Muscle of arm (tissue), 12 donors: ENCODE data around the gene FOXA2. TPM values are rescaled to one million over a fixed set of nuclear protein-coding genes. Genes with fewer than 3 reads are reported as not detected.

Experiments used
- DNase-seq: peaks from one replicate; pipeline ENCODE4 v3.0.0-alpha.2; 2013
- polyA plus RNA-seq, 12 donors: library from polyadenylated mRNA; unstranded; fragments of 120-200 nt; gene quantifications; one replicate each; pipeline ENCODE4 v1.2.1, GENCODE V29; 2013; ENCODE audit not compliant: insufficient read length in 12 of 12

FOXA2 gene
- polyA plus RNA-seq, 12 donors: not detected

DNA sequence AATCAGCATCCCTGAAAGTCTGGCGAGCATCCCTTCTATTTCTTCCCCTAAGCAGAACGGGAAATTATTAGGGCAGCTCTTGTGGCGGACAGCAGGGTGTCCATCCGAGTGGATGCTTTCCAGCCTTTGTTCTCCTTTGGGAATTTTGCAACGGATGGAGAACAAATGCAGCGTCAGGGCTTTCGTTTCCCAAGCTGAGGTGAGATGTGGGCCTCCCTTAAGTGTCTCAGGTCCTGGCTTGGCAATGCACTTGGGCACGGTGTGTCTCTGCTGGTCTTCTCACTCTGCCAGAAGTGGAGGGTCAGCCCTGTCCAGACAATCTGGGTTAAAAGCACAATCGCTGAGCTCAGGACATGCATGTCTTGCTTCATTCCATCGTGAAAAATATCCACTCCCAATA is 43.5 kb downstream of the FOXA2 start:
- no peak for DNase-seq

DNA sequence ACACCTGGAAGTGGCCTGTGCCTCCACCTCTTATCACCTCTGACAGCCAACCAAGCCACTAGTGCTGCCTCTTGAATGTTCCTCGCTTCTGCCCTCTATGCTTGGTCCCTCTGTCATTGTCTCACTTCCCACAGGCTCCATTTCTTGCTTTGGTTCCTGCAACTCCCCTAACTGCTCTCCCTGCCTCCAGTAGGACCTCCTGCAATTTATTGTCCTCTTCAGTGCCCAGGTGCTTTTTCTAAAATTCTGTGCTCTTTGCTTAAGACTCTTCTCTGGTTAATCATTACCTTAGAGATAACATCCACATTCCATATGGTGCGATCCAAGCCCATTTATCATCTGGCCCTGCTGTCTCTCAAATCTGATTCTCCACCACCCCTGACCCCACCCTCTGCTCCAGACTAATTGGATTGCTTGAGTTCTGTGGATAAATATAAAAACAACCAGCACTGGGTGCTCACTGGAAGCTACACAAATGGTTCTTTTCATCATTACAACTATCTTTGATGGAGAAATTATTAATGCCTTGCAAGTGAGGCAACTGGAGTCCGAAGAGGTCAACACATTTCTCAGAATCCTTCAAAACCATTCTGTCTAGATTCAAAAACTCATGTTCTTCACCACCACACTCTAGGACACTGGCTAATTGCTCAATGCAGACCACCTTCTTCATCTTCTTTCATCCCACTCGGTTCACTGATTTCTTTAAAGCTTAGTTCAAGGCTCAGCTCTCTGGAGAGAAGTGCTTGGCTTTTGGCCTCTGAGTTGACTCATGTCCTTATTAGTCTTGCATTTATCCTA is 47.2 kb downstream of the FOXA2 start:
- DNase-seq: no peak

DNA sequence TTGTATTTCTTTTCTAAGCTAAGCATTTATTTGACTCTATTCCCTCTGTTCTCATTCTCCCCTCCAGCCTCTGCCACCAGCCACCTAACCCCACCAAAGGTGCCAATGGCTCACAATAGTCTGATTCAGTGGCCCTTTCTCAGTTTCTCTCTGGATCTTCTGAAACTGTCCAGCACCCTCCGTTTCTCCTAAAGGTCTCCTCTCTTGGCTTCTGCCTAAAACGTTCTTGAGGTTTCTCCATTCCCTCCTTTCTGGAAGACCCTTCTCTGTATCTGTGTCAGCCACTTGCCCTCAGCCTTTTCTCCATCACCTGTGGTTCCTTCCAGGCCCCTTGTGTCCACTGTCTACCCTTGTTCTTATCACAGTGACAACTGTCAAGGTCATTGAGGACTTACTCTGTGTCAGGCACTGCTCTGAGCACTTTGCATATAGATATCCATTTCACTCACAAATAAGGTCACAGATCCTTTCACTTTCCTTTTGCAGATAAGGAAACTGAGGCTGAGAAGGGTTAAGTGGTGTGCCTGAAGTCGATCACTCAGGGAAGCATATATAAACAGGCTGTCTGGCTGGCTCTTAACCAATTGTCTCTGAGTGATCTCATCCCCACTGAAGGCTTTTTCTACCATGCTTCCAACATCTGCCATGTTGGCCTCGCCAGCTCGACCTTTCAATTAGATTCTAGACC is 48.1 kb downstream of the FOXA2 start:
- DNase-seq: no peak

DNA sequence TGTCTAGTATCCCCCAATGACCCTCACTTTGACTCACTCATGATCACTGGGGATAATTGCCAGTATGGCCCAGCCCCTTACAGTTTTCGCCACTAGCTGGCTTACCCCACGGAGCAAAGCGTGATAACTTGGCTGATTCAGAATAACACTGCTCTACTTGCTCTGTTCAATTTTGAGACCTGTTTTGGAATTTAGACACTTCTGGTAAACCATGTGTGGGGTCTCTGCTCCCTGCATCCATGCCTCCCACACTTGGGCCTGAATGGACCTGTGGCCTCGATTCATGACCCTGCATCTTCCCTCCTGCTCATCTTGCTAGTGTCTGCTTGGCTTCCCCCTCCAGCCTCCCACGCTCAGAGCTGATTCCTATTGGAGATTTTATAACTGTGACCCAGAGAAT is 48.9 kb downstream of the FOXA2 start:
- no peak for DNase-seq

DNA sequence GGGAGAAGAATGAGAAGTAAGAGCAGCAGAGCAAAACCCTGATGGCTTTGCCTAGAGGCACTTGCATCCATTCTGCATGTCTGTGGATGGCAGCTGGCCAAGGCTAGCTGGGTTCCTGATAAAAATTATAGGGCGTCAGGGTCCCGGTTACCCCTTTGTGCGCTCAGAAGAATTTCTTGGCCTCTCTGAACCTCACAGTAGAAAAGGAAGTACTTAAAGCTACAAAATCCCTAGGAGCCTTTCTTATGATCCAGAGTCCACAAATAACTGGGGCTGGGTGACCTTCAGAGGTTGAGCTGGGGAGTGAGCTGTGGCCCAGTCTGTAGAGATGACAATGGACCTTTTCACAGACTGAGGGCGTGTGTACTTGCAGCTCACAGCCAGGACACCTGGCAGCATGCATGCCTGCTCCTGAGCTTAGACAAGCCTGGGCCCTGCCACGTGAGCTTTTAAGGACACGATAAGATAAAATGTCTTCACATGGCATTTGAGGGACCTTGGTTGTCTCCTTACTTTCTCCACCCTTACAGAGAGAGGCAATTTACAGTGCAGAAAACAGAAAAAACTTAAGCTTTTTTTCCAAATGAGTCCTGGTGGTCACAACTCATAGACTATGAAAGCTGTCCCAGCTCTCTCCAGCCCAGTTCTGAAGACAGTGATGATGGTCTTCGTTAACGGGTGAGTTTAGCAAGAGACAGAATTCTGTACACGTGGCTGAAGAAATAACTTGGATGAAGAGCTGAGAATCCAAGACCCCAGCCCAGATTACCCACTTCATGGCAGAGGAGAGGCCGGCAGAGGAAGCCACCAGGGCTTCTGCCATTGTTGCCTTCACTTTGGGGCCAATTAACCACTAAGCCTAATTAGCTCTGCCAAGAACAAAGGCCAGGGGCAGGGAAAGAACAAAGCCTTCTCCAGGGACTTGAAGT is 50.3 kb downstream of the FOXA2 start:
- DNase-seq: no peak

DNA sequence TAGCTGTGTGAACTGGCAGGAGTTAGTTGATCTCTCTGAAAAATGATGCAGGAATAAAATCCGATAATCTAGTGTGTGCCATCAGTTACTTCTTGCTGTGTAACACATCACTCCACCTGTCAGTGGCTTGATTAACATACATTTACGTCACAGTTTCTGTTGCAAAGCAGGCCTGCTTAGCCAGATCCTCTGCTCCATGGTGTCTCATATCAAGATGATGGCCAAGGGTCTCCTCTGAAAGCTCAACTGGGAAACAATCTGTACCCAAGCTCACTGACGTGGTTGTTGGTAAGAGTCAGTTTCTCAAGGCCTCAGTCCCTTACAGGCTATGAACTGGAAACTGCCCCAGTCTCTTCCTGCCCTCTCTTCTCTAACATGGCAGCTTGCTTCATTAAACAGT is 51.8 kb downstream of the FOXA2 start:
- no peak for DNase-seq

DNA sequence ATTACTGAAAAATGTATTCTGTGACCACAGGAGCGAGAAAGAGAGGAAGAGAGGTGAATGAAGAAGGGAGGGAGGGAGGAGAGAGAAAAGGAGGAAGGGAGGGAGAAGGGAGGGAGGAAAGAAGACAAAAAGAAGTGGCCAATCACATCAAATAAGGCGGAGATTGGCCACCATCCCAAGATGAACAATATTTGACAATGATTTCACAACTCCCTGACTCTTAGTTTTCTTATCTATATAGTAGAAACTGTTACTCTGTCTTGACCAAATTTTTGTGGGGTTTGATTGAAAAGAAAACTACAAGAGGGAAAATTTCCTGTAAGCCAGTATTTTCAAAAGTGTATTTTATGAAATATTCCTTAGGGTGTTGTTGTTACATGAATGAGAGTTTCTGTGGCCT is 52.6 kb downstream of the FOXA2 start:
- no peak for DNase-seq

DNA sequence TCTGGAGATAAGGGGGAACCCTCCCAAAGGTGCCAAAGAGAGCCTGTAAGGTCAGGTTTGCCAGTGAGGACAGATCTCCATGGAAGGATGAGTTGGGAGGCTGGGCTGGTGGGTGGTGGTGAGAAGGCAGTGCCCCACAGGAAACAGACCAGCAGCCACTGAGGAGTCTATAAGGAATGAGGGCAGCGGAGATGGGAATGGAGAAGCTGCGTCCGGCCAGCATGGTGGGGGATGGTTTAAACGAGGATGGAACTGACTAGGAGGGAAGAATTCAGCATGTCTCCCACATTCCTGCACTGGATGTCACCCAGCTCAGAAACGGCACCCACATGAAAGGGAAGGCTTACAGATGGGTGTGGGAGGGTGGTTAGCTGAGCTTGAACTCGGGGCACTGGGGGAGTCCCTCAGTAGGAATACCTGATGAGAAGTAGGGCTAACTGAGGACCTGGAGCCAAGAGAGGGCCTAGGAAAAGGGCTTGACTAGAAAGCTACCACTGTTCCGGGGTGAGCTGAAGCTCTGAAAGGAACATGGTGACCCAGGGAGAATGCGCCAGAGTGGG is 53.2 kb downstream of the FOXA2 start:
- no peak for DNase-seq
